Cardiac septum (tissue), 1 donor: ENCODE measurements around the gene CPEB1. TPM values are rescaled to one million over a fixed set of nuclear protein-coding genes. Genes with fewer than 3 reads are reported as not detected.
"Not testable (repeated sequence)": the region's sequence is repeated elsewhere in the genome, so short reads cannot be mapped to it uniquely, and the experiment has no call there.

Experiments used
- DNase-seq: peaks from one replicate; pipeline ENCODE4 v3.0.0-alpha.2; 2020; ENCODE audit warnings: low spot score
- intact Hi-C: fragments of 100-400 bp; cut with DNase I; formaldehyde crosslinking; loops from one replicate; pipeline ENCODE4 v1.14.0; 2022
- total RNA-seq: library from RNA; stranded (reverse); fragmentation: NEBNext Ultra II Directional; extraction: Animal tissue kit (Norgen Biotek cat#: 25700); gene quantifications from one replicate; pipeline ENCODE4 v1.2.1, GENCODE V29; 2021
- donor health status: DM: no; HTN: no; CAD: no.

The CPEB1 gene
- total RNA-seq, 1 donor from 2014 or later = 3.1 TPM

GRCh38 chr15:82650046-82650670 is 3.0 kb upstream of the CPEB1 start:
- intact Hi-C loops = no loop called here
- no peak for DNase-seq

DNA sequence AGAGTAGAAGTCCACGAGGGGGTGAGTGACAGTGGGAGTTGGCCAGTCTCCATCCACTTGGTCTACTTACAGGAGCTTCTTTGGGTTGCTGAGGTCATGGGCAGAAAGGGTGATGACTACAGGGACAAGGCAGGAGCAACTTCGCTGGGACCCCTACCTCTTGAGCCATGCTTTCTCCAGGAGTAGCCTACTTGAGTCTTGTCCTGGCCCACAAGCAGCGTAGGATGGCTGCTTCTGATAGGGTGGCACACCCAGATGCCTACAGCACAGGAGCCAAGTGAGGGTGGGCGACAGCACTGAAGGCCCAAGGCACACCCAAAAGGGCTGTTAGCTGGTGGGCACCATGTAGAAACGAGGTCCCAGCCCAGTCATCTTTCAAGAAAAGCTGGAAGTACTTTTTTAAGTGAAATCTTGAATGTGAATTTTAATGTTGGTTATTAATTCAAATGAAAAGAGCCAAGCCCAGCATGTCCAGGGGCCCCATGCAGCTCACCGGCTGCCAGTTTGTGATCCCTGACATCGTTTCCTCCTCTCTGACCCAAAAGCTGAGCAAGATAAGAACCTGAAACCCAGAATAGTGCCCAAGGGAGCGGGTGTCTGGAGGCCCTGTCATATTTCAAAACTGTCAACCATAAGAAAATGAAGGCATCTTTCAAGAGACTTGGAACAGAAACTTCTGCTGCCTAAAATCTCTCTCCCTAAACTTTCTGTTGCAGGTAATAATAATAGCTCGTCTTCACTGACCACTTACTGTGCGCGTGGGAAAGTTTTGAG is 2.2 kb upstream of the CPEB1 start:
- intact Hi-C loops = no loop called here
- DNase-seq = no peak

DNA sequence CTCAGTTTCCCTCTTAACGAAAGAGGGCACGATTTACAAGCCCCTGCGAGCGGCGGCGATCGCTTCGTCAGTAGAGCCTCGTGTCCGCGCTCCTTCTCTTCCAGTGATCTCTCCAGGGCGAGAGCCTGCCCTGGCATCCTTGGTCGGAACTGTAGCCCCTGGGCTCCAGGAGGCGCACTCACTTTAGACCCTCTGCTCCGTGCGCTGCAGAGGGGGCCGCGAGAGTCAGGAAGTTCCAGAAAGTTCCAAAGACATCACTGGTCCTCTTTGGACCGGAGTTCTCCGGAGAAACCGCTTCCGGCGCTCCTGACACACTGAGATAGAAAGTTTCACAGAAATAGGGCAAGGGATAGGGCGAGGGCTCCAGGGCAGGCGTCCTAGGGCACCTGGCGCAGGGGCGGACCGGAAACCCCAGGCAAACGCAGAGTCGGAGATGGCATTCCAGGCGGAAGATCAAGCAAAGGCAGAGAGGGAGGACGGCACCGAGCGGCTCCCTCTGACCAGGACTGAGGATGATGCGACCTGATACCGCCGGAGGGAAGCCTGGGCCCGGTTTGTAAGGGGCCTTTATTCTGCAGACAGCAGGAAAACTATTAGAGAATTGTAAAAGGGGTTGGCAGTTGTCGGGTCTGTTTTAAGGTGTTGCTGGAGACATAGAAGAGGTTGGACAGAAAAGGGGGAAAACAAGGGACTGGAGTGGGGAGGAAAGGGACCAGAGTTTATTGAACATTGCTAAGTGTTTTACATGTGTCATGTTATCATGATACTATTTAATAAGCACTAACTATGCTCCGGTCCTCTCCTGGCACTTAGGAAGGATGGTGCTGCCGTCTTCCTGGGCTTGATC is 1.3 kb upstream of the CPEB1 start:
- DNase-seq = no peak
- intact Hi-C loops = no loop called here

- intact Hi-C loops = no loop called here
Measured at GRCh38 chr15:82647835-82648256, 683 bp upstream of the CPEB1 start.

GRCh38 chr15:82646250-82647044 is 716 bp downstream of the CPEB1 start:
- intact Hi-C loops = no loop called here
- no peak for DNase-seq

More at GRCh38 chr15:82647835-82648256, 683 bp upstream of the CPEB1 start:
- DNase-seq = no peak

GRCh38 chr15:82644967-82645852 is 2.0 kb downstream of the CPEB1 start:
- intact Hi-C loops = not testable (repeated sequence)

DNA sequence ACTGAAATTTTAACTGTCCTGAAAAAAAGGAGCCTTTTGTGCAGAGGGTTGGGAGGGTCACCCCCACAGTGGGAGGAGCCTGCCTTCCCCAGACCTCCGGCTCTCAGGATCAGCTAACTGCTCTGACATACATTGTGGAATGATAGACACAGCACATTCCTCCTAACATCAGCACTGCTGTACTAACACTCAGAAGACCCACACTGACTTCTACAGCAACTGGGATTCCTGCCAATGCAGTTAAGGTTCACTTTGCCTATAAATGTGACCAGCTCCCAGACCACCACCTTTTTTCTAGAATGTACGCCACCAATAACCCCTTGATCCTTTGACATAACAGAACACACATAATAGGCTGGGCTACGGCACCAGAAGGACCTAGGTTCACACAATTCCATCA is 3.2 kb downstream of the CPEB1 start:
- intact Hi-C loops = no loop called here
- no peak for DNase-seq

More at GRCh38 chr15:82644967-82645852, 2.0 kb downstream of the CPEB1 start:
- not testable (repeated sequence) for DNase-seq

DNA sequence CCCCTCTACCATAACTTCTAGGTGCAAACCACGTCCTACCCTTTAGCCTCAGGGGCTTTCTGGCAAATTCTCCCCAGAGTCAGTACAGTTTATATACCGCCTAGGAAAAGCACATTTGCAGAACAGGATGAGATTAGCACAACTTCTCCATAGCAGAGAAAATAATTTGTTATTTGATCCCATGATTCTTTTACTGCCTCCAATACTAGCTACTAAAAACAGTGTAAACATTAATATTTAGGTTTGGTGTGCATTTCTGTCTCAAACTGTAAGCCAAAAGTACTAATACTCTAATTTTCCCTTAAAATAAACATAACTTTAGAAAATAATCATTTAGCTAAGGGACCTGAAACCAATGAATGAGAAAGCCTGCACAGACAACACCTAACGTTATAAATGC is 4.5 kb downstream of the CPEB1 start:
- no peak for DNase-seq
- intact Hi-C loops = no loop called here

DNA sequence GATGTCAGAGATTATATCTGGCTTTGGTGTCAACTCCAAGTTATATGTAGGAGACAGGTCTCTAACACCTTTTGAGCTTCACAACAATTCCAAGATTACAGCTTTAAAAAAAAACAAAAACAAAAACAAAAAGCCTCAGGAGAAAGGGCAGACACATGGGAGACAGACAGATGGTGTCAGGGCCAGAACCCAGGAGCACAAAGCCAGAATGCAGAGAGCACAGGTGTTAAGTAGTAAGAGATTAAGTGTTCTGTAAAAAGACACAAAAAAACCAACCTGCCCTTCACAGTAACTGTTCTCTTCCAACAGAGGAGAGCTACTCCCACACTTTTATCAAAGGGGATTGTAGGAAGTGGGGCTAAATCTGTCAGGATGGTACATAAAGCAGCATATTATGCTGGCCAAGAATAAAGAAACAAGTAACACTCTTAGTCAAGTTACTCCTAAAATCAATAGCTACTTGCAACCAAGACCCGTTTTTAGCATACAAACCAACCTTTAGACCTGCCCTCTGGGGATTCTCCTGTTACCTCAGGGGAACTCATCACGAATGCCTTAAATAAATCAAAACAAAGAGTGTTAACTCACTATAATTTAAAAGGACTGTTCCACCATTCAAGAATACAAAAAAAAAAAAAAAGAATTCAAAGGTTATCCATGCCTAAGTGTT is 5.9 kb downstream of the CPEB1 start:
- intact Hi-C loops = no loop called here
- DNase-seq = no peak

- DNase-seq = no peak
- intact Hi-C loops = no loop called here
Measured at GRCh38 chr15:82640672-82641071, 6.5 kb downstream of the CPEB1 start.

DNA sequence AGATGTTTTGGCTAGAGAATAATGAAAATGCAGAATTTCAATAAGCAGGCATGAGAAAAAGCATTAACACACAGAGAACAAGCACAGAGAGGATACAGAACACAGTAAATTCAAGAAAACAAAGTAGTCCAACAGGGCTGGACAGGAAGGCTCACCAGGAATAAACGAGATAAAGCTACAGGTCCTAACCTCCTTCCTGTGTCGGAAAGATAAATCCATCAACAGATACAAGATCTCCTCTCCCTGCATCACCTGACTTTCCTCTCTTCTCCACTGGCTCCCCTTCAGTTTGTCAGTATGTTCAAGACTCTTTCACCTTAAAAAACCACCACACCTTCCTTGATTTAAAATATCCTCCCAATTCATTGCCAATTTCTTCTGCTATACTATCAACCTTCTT is 11.4 kb downstream of the CPEB1 start:
- DNase-seq = no peak
- intact Hi-C loops = no loop called here

- intact Hi-C loops = no loop called here
Measured at GRCh38 chr15:82630033-82630432, 17.1 kb downstream of the CPEB1 start.

DNA sequence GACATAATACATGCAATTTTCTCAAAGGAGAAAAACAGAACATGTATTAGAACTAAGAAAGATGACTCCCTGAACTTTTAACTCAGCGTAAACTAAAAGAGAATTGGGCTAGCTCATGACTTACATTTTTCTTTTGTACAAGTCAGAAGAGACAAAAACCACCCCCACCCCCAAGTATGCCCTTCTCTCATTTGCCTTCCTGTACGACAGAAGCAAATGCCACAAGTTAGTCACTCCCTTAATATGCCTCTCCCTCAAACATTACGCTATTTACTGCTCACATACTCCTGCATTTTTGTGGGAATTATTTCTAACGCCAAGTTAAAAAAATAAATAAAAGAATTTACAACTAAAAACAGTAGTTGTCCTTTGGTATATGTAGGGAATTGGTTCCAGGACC is 22.0 kb downstream of the CPEB1 start:
- DNase-seq = no peak
- intact Hi-C loops = no loop called here

More at GRCh38 chr15:82630033-82630432, 17.1 kb downstream of the CPEB1 start:
- no peak for DNase-seq

GRCh38 chr15:82624438-82624837 is 22.7 kb downstream of the CPEB1 start:
- intact Hi-C loops = no loop called here
- no peak for DNase-seq

DNA sequence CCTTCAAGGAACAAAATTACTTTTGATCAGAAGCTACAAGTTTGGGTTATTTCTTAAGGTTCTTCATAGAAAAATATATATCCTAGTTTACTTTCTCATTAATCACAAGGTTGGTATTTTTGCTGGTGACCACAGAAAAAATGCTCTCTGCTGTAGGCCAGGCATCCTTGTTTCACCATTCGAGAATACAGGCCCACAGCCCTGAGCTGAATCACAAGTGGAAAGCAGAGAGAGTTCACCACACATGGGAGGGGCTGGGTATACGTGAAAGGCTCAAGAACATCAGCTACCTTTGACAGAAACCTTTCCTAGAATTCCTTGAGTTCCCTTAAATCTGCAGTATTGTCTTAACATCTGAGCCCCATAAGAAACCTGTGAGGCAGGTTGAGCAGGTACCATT is 23.2 kb downstream of the CPEB1 start:
- DNase-seq = no peak
- intact Hi-C loops = no loop called here

DNA sequence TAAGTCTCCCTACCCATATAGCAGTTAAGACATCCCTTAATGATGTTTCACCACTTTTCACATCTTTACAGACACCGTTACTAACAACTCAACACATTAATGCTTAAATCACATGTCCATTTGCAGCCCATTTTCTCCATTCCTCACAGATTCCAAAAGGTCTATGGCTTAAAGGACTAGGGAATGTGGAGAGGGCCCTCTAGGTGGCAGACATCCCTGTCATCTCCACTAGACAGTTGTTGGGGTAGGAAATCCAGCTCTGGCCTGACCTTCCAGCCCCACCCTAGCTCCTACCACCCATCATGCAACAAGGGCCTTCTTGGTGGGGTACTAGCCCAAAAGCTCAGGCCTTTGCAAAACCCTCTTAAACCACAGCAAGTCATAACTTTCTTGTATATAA is 25.2 kb downstream of the CPEB1 start:
- no peak for DNase-seq
- intact Hi-C loops = no loop called here

GRCh38 chr15:82613747-82614146 is 33.4 kb downstream of the CPEB1 start:
- intact Hi-C loops = no loop called here
- DNase-seq = no peak

GRCh38 chr15:82611348-82611747 is 35.8 kb downstream of the CPEB1 start:
- intact Hi-C loops = no loop called here
- DNase-seq = no peak
